Measurements from ENCODE around the gene RELA.
"Not testable (repeated sequence)": the region's sequence is repeated elsewhere in the genome, so short reads cannot be mapped to it uniquely, and the experiment has no call there.

Gene RELA

GRCh38 chr11:65648997-65649493, 13.7 kb downstream of the RELA start:
- peak; percentile 25 for DNase-seq (ENCODE audit: low spot score)

- peak; percentile 73 for DNase-seq (ENCODE audit: low spot score)
These were observed 15.6 kb downstream of the RELA start for GRCh38 chr11:65646958-65647701.

GRCh38 chr11:65646288-65646957, 16.3 kb downstream of the RELA start:
- no peak for DNase-seq (ENCODE audit: low spot score)

- DNase-seq (ENCODE audit: low spot score): no peak
These were observed 17.0 kb downstream of the RELA start for GRCh38 chr11:65645710-65646109.

- DNase-seq (ENCODE audit: low spot score): no peak
These were observed 17.9 kb downstream of the RELA start for GRCh38 chr11:65644837-65645236.

- no peak for DNase-seq (ENCODE audit: low spot score)
These were observed 18.7 kb downstream of the RELA start for GRCh38 chr11:65643971-65644370.

- DNase-seq (ENCODE audit: low spot score): no peak
These were observed 20.6 kb downstream of the RELA start for GRCh38 chr11:65642014-65642671.

- DNase-seq (ENCODE audit: low spot score): no peak
These were observed 21.3 kb downstream of the RELA start for GRCh38 chr11:65641297-65642013.

GRCh38 chr11:65640483-65641296, 22.0 kb downstream of the RELA start:
- DNase-seq (ENCODE audit: low spot score): peak; percentile 68

- DNase-seq (ENCODE audit: low spot score): peak; percentile 76
These were observed 22.9 kb downstream of the RELA start for GRCh38 chr11:65639623-65640482.

- DNase-seq (ENCODE audit: low spot score): not testable (repeated sequence)
These were observed 23.5 kb downstream of the RELA start for GRCh38 chr11:65639228-65639597.

GRCh38 chr11:65637794-65638419, 24.8 kb downstream of the RELA start, which contains the start of gene SIPA1:
Gene SIPA1, plus strand, starts transcription at chr11:65638101. Its CDS starts 2,821 bp downstream, at chr11:65640922.
- peak; percentile 81 for DNase-seq (ENCODE audit: low spot score)

- no peak for DNase-seq (ENCODE audit: low spot score)
These were observed 25.6 kb downstream of the RELA start for GRCh38 chr11:65637032-65637557.

- DNase-seq (ENCODE audit: low spot score): no peak
These were observed 26.3 kb downstream of the RELA start for GRCh38 chr11:65636108-65637031.

GRCh38 chr11:65634905-65635731, 27.6 kb downstream of the RELA start:
- DNase-seq (ENCODE audit: low spot score): no peak

- no peak for DNase-seq (ENCODE audit: low spot score)
These were observed 28.3 kb downstream of the RELA start for GRCh38 chr11:65634440-65634839.

GRCh38 chr11:65634109-65634436, 28.6 kb downstream of the RELA start:
- DNase-seq (ENCODE audit: low spot score): no peak
